ENCODE measurements around the gene WDR1.

Gene WDR1

GRCh38 chr4:10105421-10105820, 11.2 kb downstream of the WDR1 start:
- Histone ChIP-seq H3K79me2 (ENCODE audit: low read length) (peaks cover 100% of the 10 kb centered on the region), H4K20me1 (ENCODE audit: insufficient read depth, low read length) (peaks cover 98% of the 10 kb centered on the region), H3K27me3 (ENCODE audit: low read depth, low read length) (no peaks in the 10 kb centered on the region), H3K4me2 (ENCODE audit: low read length) (no peak overlapping the region), H2AFZ (ENCODE audit: low read depth, low read length) (no peak overlapping the region), H3K4me1 (ENCODE audit: low read length) (no peaks in the 10 kb centered on the region), H3K4me3 (ENCODE audit: low read length) (no peak overlapping the region), H3K9ac (ENCODE audit: low read length) (no peak overlapping the region), H3K27ac (ENCODE audit: low read length) (no peak overlapping the region), H3K9me3 (ENCODE audit: insufficient read depth, low read length) (no peaks in the 10 kb centered on the region), H3K36me3 (replicated peaks; ENCODE audit: low read depth, low read length) (peaks cover 68% of the 10 kb centered on the region)
- TF ChIP-seq EZH2phosphoT487 (IDR thresholded peaks at IDR 0.05; ENCODE audit: low read depth) (no peak), CTCF (IDR thresholded peaks at IDR 0.05; ENCODE audit: low read depth, low read length) (no peak)

GRCh38 chr4:10104991-10105276, 11.7 kb downstream of the WDR1 start:
- Histone ChIP-seq H3K9ac (ENCODE audit: low read length) (no peak overlapping the region), H4K20me1 (ENCODE audit: insufficient read depth, low read length) (peaks cover 98% of the 10 kb centered on the region), H3K79me2 (ENCODE audit: low read length) (peaks cover 100% of the 10 kb centered on the region), H3K27ac (ENCODE audit: low read length) (no peak overlapping the region), H2AFZ (ENCODE audit: low read depth, low read length) (no peak overlapping the region), H3K4me2 (ENCODE audit: low read length) (no peak overlapping the region), H3K36me3 (replicated peaks; ENCODE audit: low read depth, low read length) (peaks cover 69% of the 10 kb centered on the region), H3K4me1 (ENCODE audit: low read length) (no peaks in the 10 kb centered on the region), H3K4me3 (ENCODE audit: low read length) (no peak overlapping the region), H3K27me3 (ENCODE audit: low read depth, low read length) (no peaks in the 10 kb centered on the region), H3K9me3 (ENCODE audit: insufficient read depth, low read length) (no peaks in the 10 kb centered on the region)
- TF ChIP-seq CTCF (IDR thresholded peaks at IDR 0.05; ENCODE audit: low read depth, low read length) (no peak), EZH2phosphoT487 (IDR thresholded peaks at IDR 0.05; ENCODE audit: low read depth) (no peak)

GRCh38 chr4:10104211-10104990, 12.2 kb downstream of the WDR1 start:
- no peak overlapping the region for H3K4me2 ChIP-seq (ENCODE audit: low read length)
- no peak overlapping the region for H2AFZ ChIP-seq (ENCODE audit: low read depth, low read length)
- no peak for TF ChIP-seq CTCF (IDR thresholded peaks at IDR 0.05; ENCODE audit: low read depth, low read length)
- no peaks in the 10 kb centered on the region for H3K9me3 ChIP-seq (ENCODE audit: insufficient read depth, low read length)
- peaks cover 100% of the 10 kb centered on the region for H3K79me2 ChIP-seq (ENCODE audit: low read length)
- peaks cover 69% of the 10 kb centered on the region for H3K36me3 ChIP-seq (replicated peaks; ENCODE audit: low read depth, low read length)
- no peaks in the 10 kb centered on the region for H3K27me3 ChIP-seq (ENCODE audit: low read depth, low read length)
- no peak overlapping the region for H3K9ac ChIP-seq (ENCODE audit: low read length)
- H3K27ac ChIP-seq (ENCODE audit: low read length) = no peak overlapping the region
- no peak overlapping the region for H3K4me3 ChIP-seq (ENCODE audit: low read length)
- peaks cover 96% of the 10 kb centered on the region for H4K20me1 ChIP-seq (ENCODE audit: insufficient read depth, low read length)
- H3K4me1 ChIP-seq (ENCODE audit: low read length) = no peaks in the 10 kb centered on the region

DNA sequence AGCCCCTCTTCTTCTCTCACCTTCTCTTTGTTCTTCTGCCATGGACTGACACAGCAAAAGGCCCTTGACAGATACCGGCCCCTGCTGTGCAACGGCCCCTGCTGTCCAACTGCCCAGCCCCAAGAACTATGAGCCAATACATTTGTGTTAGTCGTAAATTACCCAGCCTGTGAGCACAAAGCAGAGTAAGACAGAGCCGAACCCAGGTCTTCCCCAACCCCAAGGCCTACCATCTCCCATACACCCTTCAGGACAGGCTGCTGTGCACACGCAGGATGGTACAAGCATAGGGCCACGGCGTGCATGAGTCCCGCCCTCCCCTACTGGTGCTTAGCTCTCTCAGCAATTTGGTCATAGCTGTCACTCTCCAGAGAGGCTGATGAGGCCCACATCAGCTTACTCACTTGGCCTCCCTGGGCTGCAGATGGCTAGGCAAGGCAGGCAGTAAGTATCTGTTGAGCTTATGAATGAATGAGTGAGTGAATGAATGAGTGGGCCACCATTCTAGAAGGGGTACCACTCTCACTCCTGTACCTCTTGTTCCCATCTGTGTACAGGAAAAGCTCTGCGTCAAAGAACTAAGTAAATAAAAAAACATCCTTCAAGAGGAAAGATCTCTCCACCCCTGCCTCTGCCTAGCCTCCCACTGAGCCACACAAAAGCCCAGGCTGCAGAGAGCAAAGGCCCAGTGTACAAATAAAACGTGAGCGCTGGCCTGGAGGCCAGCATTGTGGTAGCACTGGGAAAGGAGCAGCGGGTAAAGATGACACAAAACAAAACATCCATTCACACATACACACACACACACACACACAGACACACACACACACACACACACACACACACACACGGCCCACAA, 13.9 kb downstream of the WDR1 start:
- no peak overlapping the region for H3K27ac ChIP-seq (ENCODE audit: low read length)
- H3K4me2 ChIP-seq (ENCODE audit: low read length) = no peak overlapping the region
- no peaks in the 10 kb centered on the region for H3K9me3 ChIP-seq (ENCODE audit: insufficient read depth, low read length)
- peaks cover 68% of the 10 kb centered on the region for H3K36me3 ChIP-seq (replicated peaks; ENCODE audit: low read depth, low read length)
- no peak overlapping the region for H3K4me3 ChIP-seq (ENCODE audit: low read length)
- H3K4me1 ChIP-seq (ENCODE audit: low read length) = no peaks in the 10 kb centered on the region
- no peak overlapping the region for H2AFZ ChIP-seq (ENCODE audit: low read depth, low read length)
- H3K79me2 ChIP-seq (ENCODE audit: low read length) = peaks cover 97% of the 10 kb centered on the region
- H3K27me3 ChIP-seq (ENCODE audit: low read depth, low read length) = no peaks in the 10 kb centered on the region
- peaks cover 91% of the 10 kb centered on the region for H4K20me1 ChIP-seq (ENCODE audit: insufficient read depth, low read length)
- no peak overlapping the region for H3K9ac ChIP-seq (ENCODE audit: low read length)
- TF ChIP-seq CTCF (IDR thresholded peaks at IDR 0.05; ENCODE audit: low read depth, low read length) = no peak
